Suppressor macrophage treated with lipopolysaccharide for 1 hour (primary cell): ENCODE measurements around the gene MBLAC1.
"Not testable (repeated sequence)": the region's sequence is repeated elsewhere in the genome, so short reads cannot be mapped to it uniquely, and the experiment has no call there.

Experiments used
- DNase-seq, 3 donors: peaks; one replicate each; pipeline ENCODE4 v3.0.0-alpha.2; 2020 to 2022

MBLAC1 gene

GRCh38 chr7:100124301-100125230 is 2.2 kb upstream of the MBLAC1 start:
- DNase-seq: no peak

DNA sequence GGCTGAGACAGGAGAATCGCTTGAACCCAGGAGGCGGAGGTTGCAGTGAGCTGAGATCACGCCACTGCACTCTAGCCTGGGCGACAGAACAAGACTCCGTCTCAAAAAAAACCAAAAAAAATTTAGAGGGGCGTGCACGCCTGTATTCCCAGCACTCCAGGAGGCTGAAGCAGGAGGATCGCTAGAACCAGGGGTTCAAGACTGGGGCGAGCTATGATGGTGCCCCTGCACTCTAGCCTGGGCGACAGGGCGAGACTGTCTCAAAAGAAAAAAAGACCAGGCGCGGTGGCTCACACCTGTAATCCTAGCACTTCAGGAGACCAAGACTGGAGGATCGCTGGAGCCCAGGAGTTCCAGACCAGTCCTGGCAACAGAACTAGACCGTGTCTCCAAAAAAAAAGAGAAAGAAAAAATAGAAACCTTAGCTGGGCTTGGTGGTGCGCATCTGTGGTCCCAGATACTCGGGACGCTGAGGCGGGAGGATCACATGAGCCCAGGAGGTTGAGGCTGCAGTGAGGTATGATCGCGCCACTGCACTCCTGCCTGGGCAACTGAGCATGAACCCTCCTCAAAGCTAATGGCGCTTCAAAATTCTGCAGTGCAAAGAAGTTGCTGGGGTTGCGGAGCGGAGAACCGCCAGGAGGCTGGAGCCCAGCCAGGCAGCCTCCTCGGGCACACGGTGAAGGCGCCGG is 382 bp upstream of the MBLAC1 start:
- DNase-seq: no peak

- peak in 1 of 3 donors; percentile 20 for DNase-seq
Measured at GRCh38 chr7:100127866-100128636, 1.3 kb downstream of the MBLAC1 start.

- no peak for DNase-seq
Measured at GRCh38 chr7:100128637-100128963, 1.8 kb downstream of the MBLAC1 start.

- not testable (repeated sequence) for DNase-seq
Measured at GRCh38 chr7:100130220-100130607, 3.4 kb downstream of the MBLAC1 start.

GRCh38 chr7:100130608-100131453 is 4.1 kb downstream of the MBLAC1 start:
- peak; percentile 79 to 85 (median 84) for DNase-seq

- no peak for DNase-seq
Measured at GRCh38 chr7:100132126-100132525, 5.4 kb downstream of the MBLAC1 start.

DNA sequence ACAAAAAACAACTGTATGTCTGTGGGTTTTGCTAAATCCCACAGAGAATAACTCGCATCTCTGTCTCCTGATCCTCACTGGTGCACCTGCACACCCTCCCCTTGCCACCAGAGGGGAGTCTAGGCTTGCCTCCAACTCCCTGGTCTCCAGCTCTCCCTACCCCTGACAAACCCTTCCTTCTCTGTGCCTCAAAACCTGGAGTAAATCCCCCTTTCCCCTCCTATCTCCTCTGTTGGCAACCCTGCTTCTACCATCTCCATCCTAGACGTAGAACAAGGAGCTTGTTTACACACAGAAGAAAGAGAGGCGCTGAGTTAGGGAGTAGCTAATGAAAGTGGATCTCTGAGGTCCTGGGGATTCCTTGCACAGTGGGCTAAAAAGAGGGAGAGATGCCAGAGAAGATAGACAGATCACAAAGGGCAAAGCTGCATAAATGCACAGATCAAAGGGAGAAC is 6.0 kb downstream of the MBLAC1 start:
- peak; percentile 77 to 84 (median 80) for DNase-seq

DNA sequence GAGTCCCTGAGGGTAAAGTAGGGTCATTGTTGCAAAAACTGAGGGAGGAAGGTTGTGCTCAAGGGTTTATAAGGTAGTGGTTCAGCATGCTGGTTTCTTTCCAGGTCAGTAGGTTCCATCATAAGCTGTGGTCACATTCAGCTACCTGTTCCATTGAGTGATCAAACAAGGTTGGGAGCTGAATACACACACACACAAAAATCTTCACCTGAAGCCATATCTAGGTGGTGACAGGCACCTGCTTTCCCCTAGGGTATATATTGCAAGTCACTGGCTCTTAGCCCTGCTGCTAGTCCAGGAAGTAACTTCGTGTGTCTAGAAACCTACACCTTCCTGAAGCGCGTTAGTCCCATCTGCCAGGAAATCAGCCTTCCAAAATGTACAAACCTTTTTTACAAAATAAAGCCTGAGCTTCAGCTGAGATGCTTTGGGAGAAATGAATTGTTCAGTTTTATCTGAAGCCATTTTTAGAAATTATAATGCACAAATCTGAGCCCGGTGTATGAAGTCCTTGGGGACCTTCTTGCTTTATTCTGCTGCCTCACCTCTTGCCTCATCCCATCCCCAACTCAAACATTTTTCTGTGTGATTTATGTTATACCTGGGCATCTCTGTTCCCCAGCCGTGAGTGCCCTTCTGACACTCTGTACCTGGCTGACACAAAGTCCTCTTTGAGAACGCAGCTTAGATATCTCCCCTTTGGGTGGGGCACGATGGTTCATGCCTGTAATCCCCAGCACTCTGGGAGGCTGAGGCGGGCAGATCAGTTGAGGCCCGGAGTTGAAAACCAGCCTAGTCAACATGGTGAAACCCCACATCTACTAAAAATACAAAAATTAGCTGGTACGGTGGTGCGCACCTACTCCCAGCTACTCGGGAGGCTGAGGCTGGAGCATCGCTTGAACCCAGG is 11.3 kb downstream of the MBLAC1 start:
- no peak for DNase-seq

DNA sequence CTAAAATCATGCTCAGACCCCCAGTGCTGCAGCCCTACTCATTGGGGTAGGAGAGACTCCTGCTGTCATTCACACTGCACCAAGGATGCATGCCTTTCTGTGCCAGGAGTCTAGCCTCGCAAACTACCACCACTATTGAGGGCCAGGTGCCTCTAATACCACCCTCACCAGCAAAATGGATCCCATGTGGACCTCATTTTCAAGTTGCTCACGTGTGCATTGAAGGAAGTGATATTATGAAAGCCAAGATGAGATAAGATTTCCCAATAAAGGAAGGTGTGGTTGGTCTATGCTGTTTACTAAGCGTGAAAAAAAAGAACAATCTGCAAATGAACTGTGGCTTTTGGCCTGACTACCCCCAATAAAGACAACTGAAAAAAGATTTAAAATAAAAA is 14.8 kb downstream of the MBLAC1 start:
- no peak for DNase-seq

DNA sequence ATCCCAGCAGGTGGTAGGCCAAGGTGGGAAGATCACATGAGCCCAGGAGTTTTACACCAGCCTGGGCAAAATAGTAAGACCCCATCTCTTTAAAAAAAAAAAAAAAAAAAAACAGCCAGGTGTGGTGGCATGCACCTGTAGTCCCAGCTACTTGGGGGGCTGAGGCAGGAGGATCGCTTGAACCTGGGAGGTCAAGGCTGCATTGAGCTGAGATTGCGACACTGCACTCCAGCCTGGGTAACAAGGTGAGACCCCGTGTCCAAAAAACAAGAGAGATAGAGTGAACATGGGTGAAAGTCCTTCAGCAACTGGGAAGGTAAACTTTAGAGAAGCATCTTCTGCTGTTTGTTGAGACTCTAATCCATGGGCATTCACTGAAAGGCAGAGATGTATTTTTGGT is 15.7 kb downstream of the MBLAC1 start:
- no peak for DNase-seq

- not testable (repeated sequence) for DNase-seq
Measured at GRCh38 chr7:100146350-100146749, 19.6 kb downstream of the MBLAC1 start.

DNA sequence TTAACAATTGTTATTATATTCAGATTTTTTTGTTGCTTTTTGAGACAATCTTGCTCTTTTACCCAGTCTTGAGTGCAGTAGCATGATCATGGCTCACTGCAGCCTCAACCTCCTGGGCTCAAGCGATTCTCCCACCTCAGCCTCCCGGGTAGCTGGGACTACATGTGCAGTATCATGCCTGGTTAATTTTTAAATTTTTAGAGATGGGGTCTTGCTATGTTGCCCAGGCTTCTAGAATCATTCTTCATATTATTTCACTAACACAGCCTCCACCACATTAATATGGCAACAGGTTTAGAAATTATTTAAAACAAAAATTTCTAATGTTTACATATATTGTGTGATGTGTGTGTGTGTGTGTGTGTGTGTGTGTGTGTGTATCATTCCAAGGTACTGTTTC is 20.5 kb downstream of the MBLAC1 start:
- DNase-seq: no peak

- DNase-seq: no peak
Measured at GRCh38 chr7:100148225-100148558, 21.4 kb downstream of the MBLAC1 start.

DNA sequence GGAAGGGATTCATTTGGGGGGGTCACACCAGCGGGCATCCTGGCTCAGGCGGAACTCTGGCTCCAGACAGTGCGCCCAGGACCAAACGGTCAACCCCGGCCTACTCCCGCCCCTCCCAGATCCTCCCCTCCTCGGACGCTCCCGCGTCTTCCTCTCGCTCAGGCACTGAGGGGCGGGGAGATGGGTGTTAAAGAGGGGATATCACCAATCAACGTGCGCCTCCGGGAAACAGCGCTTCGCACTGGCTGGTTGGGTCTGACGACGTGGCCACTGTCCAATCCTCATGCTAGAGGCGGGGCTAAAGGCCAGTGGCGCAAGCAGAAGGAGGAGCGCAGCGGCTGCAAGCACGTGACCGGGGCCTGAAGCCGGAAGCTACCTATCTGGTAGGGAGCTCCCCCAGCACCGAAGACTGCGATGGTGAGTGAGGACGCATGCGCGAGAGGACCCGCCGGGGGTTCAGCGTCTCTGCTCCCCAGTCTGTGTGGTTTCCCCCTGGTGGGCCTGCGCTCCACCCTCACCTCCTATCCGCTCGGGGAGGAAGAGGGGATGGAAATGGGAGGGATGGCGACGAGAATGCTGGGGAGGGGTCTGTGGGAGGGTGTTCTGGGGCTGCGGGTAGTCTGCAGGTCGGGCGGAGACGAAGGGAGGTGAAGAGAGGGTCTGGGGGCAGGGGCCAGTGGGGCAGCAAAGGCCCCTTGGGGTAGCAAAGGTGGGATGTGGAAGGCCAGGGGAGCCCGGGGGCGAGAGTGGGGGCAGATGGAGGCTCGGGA is 22.0 kb downstream of the MBLAC1 start, which contains the start of gene LAMTOR4:
Gene LAMTOR4 (plus strand): TSS at position 360 of the 770 bp plus-strand sequence. CDS start 55 bp downstream, at position 415.
- peak; percentile 98 to 99 (median 98) for DNase-seq

- DNase-seq: peak; percentile 72 to 83 (median 79)
Measured at GRCh38 chr7:100152404-100152803, 25.6 kb downstream of the MBLAC1 start.

- no peak for DNase-seq
Measured at GRCh38 chr7:100152937-100153666, 26.3 kb downstream of the MBLAC1 start.

- DNase-seq: no peak
Measured at GRCh38 chr7:100153708-100154535, 27.2 kb downstream of the MBLAC1 start.
